ENCODE data around the gene AHI1. TPM values are rescaled to one million over a fixed set of nuclear protein-coding genes. Genes with fewer than 3 reads are reported as not detected.

The AHI1 gene
- polyA plus RNA-seq, 1 donor (not counting 4 experiments of a cell fraction or from before 2014, with no cell fraction given), result 7.0 TPM

DNA sequence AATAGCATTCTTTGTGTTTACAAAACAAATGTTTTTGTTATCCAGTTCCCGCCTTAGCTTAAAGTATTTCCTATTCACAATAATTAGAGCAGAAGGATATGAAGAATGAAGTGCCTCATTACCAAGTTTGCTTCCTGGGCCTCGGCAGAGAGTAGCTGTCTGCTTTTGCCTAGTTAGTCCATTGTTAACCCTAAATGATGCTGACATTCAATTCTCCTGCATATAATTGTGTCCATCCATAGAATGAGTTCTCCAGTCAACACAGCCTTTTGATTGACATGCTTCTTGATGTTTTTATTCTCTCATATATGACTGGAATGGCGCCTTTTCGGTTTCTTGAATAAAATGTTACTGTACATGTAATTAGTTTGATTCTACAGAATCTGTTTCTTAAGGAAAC is 215.6 kb downstream of the AHI1 start:
- Histone ChIP-seq H3K79me2 (ENCODE audit: control insufficient read depth, insufficient read depth, low read length) (no peaks in the 10 kb centered on the region), H3K36me3 (ENCODE audit: control insufficient read depth in 2 of 2, extremely low read depth in 1 of 2, insufficient read depth in 2 of 2, low read length in 2 of 2) (no peaks in the 10 kb centered on the region), H3K4me3 (ENCODE audit: control insufficient read depth in 2 of 3, extremely low read depth in 1 of 3, insufficient read depth in 2 of 3, low read depth in 1 of 3, low read length in 3 of 3) (no peak overlapping the region), H3K27me3 (ENCODE audit: control insufficient read depth, extremely low read depth, insufficient read depth, low read length) (no peaks in the 10 kb centered on the region), H3K4me2 (ENCODE audit: control insufficient read depth, extremely low read depth, insufficient read depth, low read depth, low read length) (no peak overlapping the region), H3K9me1 (ENCODE audit: control insufficient read depth, extremely low read depth, insufficient read depth, low read length) (no peaks in the 10 kb centered on the region), H4K20me1 (ENCODE audit: control insufficient read depth, extremely low read depth, insufficient read depth, low read length) (no peaks in the 10 kb centered on the region), H3K27ac (ENCODE audit: control insufficient read depth, insufficient read depth, low read length) (no peak overlapping the region), H3K4me1 (ENCODE audit: control insufficient read depth, extremely low read depth, insufficient read depth, low read length) (no peaks in the 10 kb centered on the region), H3K9me3 (ENCODE audit: control insufficient read depth, low read depth, low read length) (no peaks in the 10 kb centered on the region), H3K9ac (ENCODE audit: control insufficient read depth, extremely low read depth, insufficient read depth, low read length) (no peak overlapping the region), H2AFZ (ENCODE audit: control insufficient read depth, low read length) (no peak overlapping the region)
- no peak for TF ChIP-seq EZH2 (IDR thresholded peaks at IDR 0.05; ENCODE audit: low read length)
- TF ChIP-seq, protein P1, sequence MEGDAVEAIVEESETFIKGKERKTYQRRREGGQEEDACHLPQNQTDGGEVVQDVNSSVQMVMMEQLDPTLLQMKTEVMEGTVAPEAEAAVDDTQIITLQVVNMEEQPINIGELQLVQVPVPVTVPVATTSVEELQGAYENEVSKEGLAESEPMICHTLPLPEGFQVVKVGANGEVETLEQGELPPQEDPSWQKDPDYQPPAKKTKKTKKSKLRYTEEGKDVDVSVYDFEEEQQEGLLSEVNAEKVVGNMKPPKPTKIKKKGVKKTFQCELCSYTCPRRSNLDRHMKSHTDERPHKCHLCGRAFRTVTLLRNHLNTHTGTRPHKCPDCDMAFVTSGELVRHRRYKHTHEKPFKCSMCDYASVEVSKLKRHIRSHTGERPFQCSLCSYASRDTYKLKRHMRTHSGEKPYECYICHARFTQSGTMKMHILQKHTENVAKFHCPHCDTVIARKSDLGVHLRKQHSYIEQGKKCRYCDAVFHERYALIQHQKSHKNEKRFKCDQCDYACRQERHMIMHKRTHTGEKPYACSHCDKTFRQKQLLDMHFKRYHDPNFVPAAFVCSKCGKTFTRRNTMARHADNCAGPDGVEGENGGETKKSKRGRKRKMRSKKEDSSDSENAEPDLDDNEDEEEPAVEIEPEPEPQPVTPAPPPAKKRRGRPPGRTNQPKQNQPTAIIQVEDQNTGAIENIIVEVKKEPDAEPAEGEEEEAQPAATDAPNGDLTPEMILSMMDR (optimal IDR thresholded peaks at IDR 0.05 in 1 of 3, IDR thresholded peaks at IDR 0.05 in 1 of 3, conservative IDR thresholded peaks at IDR 0.05 in 1 of 3; ENCODE audit: extremely low read depth in 1 of 3, insufficient read depth in 2 of 3, low read length in 3 of 3), result no peak
- dilution Hi-C loops (cut with MboI; ENCODE audit: extremely low pct_ligation_motif_present, low sequenced_read_pairs), result no loop called here
- no peak for FAIRE-seq
- DNase-seq (ENCODE audit: low read depth, low spot score), result no peak

DNA sequence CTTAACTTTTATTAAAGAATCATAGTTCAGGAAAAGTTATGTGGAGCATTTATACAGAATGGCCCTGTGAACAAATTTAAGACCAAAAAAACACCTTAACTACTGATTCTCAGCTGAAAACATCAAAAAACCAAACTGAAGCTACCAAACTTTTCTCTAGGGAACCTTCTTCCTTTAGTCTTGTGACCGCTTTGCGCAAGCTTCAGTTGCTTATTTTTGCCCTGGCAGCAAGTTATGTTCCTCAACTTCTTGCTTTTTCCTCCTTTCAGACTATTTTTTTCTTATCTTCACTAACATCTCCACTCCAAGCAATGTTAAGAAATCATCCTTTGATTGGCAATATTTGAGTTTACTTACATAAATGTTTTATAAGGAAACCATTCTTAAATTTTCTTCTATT is 216.3 kb downstream of the AHI1 start:
- Histone ChIP-seq H3K27ac (ENCODE audit: control insufficient read depth, insufficient read depth, low read length) (no peak overlapping the region), H3K4me1 (ENCODE audit: control insufficient read depth, extremely low read depth, insufficient read depth, low read length) (no peaks in the 10 kb centered on the region), H3K36me3 (ENCODE audit: control insufficient read depth in 2 of 2, extremely low read depth in 1 of 2, insufficient read depth in 2 of 2, low read length in 2 of 2) (no peaks in the 10 kb centered on the region), H3K79me2 (ENCODE audit: control insufficient read depth, insufficient read depth, low read length) (no peaks in the 10 kb centered on the region), H3K9ac (ENCODE audit: control insufficient read depth, extremely low read depth, insufficient read depth, low read length) (no peak overlapping the region), H3K4me2 (ENCODE audit: control insufficient read depth, extremely low read depth, insufficient read depth, low read depth, low read length) (no peak overlapping the region), H3K27me3 (ENCODE audit: control insufficient read depth, extremely low read depth, insufficient read depth, low read length) (no peaks in the 10 kb centered on the region), H4K20me1 (ENCODE audit: control insufficient read depth, extremely low read depth, insufficient read depth, low read length) (no peaks in the 10 kb centered on the region), H2AFZ (ENCODE audit: control insufficient read depth, low read length) (no peak overlapping the region), H3K9me1 (ENCODE audit: control insufficient read depth, extremely low read depth, insufficient read depth, low read length) (no peaks in the 10 kb centered on the region), H3K4me3 (ENCODE audit: control insufficient read depth in 2 of 3, extremely low read depth in 1 of 3, insufficient read depth in 2 of 3, low read depth in 1 of 3, low read length in 3 of 3) (no peak overlapping the region), H3K9me3 (ENCODE audit: control insufficient read depth, low read depth, low read length) (no peaks in the 10 kb centered on the region)
- no peak for DNase-seq (ENCODE audit: low read depth, low spot score)
- no peak for FAIRE-seq
- TF ChIP-seq, protein P1 (optimal IDR thresholded peaks at IDR 0.05 in 1 of 3, IDR thresholded peaks at IDR 0.05 in 1 of 3, conservative IDR thresholded peaks at IDR 0.05 in 1 of 3; ENCODE audit: extremely low read depth in 1 of 3, insufficient read depth in 2 of 3, low read length in 3 of 3), result no peak
- TF ChIP-seq EZH2 (IDR thresholded peaks at IDR 0.05; ENCODE audit: low read length), result no peak
- dilution Hi-C loops (cut with MboI; ENCODE audit: extremely low pct_ligation_motif_present, low sequenced_read_pairs), result no loop called here

All from keratinocyte (primary cell).